Thymus (tissue), 11 donors: ENCODE data around the gene PRTG. TPM values are rescaled to one million over a fixed set of nuclear protein-coding genes. Genes with fewer than 3 reads are reported as not detected.
A peak's percentile ranks its signal among the peaks of the same experiment; 100 is the strongest.

Experiments used
- DNase-seq, 9 donors: peaks; one replicate each; pipeline ENCODE4 v3.0.0-alpha.2; 2013; ENCODE audit warnings: low spot score in 9 of 9, low read depth in 6 of 9, missing footprints in 1 of 9
- H3K27ac ChIP-seq, 2 donors: one replicate each; pipeline ENCODE4 v1.5.1; 2013; ENCODE audit warnings: control low read depth in 1 of 2, low read depth in 1 of 2, low read length in 1 of 2, mild to moderate bottlenecking in 1 of 2, moderate library complexity in 1 of 2
- H3K27me3 ChIP-seq, 2 donors: one replicate each; pipeline ENCODE4 v1.5.1; 2013; ENCODE audit warnings: low read length in 1 of 2; ENCODE audit not compliant: control insufficient read depth in 2 of 2, insufficient read depth in 1 of 2
- H3K36me3 ChIP-seq, 2 donors: one replicate each; pipeline ENCODE4 v1.5.1; 2013; ENCODE audit warnings: low read length in 1 of 2, mild to moderate bottlenecking in 1 of 2, moderate library complexity in 1 of 2; ENCODE audit not compliant: control insufficient read depth in 2 of 2, insufficient read depth in 2 of 2
- H3K4me1 ChIP-seq, 2 donors: one replicate each; pipeline ENCODE4 v1.5.1; 2013; ENCODE audit warnings: low read length in 2 of 2; ENCODE audit not compliant: control insufficient read depth in 2 of 2, insufficient read depth in 2 of 2
- H3K4me3 ChIP-seq, 2 donors: one replicate each; pipeline ENCODE4 v1.5.1; 2013; ENCODE audit warnings: low read length in 2 of 2, control low read depth in 1 of 2, mild to moderate bottlenecking in 1 of 2
- H3K9me3 ChIP-seq, 2 donors: one replicate each; pipeline ENCODE4 v1.5.1; 2013; ENCODE audit warnings: low read length in 1 of 2, mild to moderate bottlenecking in 1 of 2; ENCODE audit not compliant: control insufficient read depth in 2 of 2, insufficient read depth in 1 of 2
- WGBS: extraction: QIAGEN DNeasy Blood & Tissue Kit; methylation state at CpG from one replicate; pipeline ENCODE4 v1.1.7; 2013; 5-methylcytosine and 5-hydroxymethylcytosine counted together
- polyA plus RNA-seq: library from polyadenylated mRNA; stranded (reverse); fragments of 200-250 nt; gene quantifications from one replicate; pipeline ENCODE4 v1.2.3, GENCODE V29; 2013
- total RNA-seq: library from RNA; stranded (reverse); fragments of 120-200 nt; gene quantifications from one replicate; pipeline ENCODE4 v1.2.4, GENCODE V29; 2013
- donor health status: healthy.

Gene PRTG
- total and polyA plus RNA-seq, 2 donors, result 0.16 to 0.99 TPM

DNA sequence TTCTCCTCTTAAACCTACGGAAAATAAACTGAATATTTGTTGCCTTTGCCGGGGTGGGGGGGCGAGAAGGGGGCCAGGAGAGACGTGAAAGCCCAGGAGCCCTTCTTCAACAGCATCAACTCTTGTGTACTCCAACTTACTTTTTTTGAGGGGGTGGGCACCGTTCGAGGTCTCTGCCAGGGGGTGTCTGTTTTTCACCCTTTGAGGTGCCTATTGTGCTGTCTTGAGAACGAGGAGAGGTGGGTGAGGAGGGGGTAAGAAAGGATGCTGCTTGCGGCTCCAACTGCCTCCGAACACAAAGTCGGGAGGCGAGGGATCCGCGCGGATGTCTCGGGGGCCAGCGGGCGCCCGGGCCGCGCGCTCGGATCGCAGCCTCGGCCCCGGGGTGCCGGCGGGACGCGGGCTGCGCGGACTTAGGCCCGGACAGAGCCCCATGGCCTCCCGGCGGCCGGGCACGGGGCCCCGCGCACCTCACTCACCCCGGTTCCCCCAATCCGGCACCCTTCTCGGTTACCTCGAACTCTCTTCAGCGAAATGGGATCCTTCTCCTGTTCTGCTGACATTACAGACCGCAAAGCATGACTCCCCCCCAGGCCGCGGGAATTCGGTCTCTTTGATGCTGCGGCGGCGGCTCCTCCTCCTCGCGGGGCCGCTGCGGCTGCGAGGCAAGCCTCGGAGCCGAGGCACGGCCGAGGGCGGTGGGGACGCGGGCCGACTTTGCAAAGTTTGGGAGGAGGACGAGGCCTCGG, 155.5 kb downstream of the PRTG start:
- peak in 4 of 9 donors; percentile 11 to 31 (median 12) for DNase-seq
- WGBS, result 6% methylated on average over 65 of the region's 65 CpGs
- peak overlapping the region; percentile 26 to 54 for H3K4me3 ChIP-seq
- peaks cover 0 to 3% of the 10 kb centered on the region in 2 donors for H3K9me3 ChIP-seq
- H3K36me3 ChIP-seq, result no peaks in the 10 kb centered on the region
- H3K27me3 ChIP-seq, result peaks cover 34 to 55% of the 10 kb centered on the region in 2 donors
- H3K27ac ChIP-seq, result no peak overlapping the region
- peaks cover 0 to 5% of the 10 kb centered on the region in 2 donors for H3K4me1 ChIP-seq

DNA sequence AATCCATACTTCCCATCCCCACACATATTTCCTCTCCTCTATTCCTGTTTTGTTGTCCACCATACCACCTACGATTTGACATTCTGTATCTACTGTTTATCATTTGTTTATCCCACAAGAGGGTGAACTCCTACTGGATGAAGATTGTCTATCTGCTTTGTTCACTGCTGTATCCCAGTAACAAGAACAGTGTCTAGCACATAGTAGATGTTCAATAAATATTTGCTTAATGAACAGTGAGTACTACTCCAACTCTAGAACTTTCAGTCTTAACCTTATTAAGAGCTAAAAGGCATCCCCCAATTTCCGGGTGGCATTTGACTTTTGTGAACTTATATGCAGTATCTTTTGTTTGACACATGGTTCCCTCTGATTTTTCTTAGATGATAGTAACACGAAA, 156.1 kb downstream of the PRTG start:
- H3K4me1 ChIP-seq, result peaks cover 0 to 5% of the 10 kb centered on the region in 2 donors
- no peak overlapping the region for H3K4me3 ChIP-seq
- DNase-seq, result no peak
- H3K9me3 ChIP-seq, result peaks cover 0 to 3% of the 10 kb centered on the region in 2 donors
- 92% methylated on average over 3 of the region's 3 CpGs for WGBS
- H3K27ac ChIP-seq, result no peak overlapping the region
- no peaks in the 10 kb centered on the region for H3K36me3 ChIP-seq
- peaks cover 31 to 55% of the 10 kb centered on the region in 2 donors for H3K27me3 ChIP-seq

DNA sequence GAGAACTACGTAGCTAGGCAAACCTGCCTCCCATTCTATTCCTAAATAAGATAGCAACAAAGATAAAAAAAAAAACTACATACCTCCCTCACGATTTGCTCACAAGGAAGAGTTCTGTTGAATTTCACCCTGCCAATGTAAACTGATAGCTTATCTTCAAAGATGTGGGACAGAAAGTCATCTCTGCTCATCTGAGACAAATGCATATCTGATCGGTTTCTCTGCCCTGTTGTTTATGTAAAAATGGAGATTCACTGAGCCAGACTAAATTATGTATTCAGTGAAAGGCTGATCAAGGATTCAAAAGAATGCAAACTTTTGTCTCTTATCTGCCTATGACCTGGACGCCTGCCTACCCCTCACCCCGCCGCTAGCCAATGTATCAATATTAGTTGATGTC, 166.0 kb downstream of the PRTG start:
- H3K27me3 ChIP-seq, result no peaks in the 10 kb centered on the region
- H3K27ac ChIP-seq, result no peak overlapping the region
- H3K4me1 ChIP-seq, result no peaks in the 10 kb centered on the region
- no peaks in the 10 kb centered on the region for H3K9me3 ChIP-seq
- no peaks in the 10 kb centered on the region for H3K36me3 ChIP-seq
- no peak overlapping the region for H3K4me3 ChIP-seq
- 95% methylated on average over 6 of the region's 6 CpGs for WGBS
- no peak for DNase-seq

DNA sequence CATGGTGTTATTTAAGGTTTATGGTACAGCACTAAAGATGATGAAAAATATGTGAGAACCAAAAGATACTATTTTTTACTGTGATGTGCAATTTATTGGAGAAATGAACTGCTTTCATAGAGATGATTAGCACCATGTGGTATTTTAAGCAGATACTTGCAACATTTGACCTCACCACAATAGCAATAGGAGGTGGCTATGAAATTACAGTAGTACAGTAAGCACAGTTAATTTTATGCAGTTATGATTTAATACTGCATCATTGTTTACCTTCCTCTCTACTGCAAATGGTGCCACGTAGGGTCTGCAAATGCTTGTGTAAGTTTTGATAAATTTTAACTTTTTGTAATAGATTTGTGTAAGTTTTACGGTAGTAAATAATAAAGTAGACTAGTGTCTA, 168.9 kb downstream of the PRTG start:
- Histone ChIP-seq H3K4me1 (no peaks in the 10 kb centered on the region), H3K9me3 (no peaks in the 10 kb centered on the region), H3K4me3 (no peak overlapping the region), H3K36me3 (no peaks in the 10 kb centered on the region), H3K27me3 (no peaks in the 10 kb centered on the region), H3K27ac (no peak overlapping the region)
- no peak for DNase-seq
- WGBS, result 97% methylated on average over 2 of the region's 2 CpGs

DNA sequence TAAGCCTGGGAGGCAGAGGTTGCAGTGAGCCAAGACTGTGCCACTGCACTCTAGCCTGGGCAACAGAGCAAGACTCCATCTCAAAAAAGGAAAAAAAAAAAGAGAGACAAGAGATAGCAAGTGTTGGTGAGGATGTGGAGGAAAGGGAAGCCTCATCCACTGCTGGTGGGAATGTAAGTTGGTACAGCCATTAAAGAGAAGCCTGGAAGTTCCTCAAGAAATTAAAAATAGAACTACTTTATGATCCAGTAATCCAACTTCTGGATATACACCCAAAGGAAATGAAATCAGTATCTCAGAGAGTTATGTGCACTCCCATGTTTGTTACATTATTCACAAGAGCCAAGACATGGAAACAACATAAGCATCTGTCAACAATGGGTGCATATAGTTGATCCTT, 169.7 kb downstream of the PRTG start:
- no peak overlapping the region for H3K4me3 ChIP-seq
- no peaks in the 10 kb centered on the region for H3K9me3 ChIP-seq
- H3K27me3 ChIP-seq, result no peaks in the 10 kb centered on the region
- no peaks in the 10 kb centered on the region for H3K4me1 ChIP-seq
- no peak for DNase-seq
- no peak overlapping the region for H3K27ac ChIP-seq
- no peaks in the 10 kb centered on the region for H3K36me3 ChIP-seq

DNA sequence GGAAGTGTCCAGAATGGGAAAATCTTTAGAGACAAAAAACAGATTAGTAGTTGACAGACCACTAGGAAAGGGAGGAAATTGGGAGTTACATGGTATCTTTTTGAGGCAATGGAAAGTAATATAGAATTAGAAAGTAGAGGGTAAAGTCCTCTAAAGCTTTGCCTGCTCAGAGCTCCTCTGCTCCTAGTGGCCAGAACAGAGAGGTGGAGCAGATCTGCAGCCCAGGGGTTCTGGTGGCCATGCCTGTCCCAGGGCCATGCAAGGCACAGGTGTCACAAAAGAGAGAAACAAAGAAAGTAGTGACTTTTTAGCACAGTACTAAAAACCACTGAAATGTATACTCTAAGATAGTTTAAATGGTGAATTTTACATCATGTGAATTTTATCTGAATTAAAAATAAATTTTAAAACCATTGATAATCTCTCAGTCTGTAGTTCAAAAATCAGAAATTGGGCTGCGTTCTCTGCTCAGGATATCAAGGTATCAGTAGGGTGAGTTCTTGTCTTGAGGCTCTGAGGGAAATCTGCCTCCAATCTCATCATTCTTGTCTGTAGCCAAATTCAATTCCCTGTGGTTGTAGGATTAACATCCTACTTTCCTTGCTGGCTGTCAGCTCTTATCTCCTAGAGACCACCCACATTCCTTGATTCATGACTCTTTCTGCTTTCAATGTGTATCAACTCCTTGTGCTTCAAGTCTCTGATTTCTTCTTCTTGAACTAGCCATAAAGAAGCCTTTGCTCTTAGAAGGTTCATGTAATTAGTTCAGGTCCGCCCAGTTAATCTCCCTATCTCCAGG, 178.4 kb downstream of the PRTG start:
- Histone ChIP-seq H3K4me3 (no peak overlapping the region), H3K27me3 (no peaks in the 10 kb centered on the region), H3K9me3 (no peaks in the 10 kb centered on the region), H3K36me3 (no peaks in the 10 kb centered on the region), H3K4me1 (no peaks in the 10 kb centered on the region), H3K27ac (no peak overlapping the region)
- over 99% methylated on average over 2 of the region's 2 CpGs for WGBS
- no peak for DNase-seq

DNA sequence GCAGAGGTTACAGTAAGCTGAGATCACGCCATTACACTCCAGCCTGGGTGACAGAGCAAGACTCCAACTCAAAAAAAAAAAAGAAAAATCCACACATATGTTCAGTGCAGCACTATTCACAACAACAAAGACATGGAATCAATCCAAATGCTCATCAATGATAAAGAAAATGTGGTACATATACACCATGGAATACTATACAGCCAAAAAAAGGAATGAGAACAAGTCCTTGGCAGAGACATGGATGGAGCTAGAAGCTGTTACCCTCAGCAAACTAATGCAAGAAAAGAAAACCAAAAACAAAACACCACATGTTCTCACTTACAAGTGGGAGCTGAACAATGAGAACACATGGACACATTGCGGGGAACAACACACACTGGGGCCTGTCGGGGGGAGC, 180.4 kb downstream of the PRTG start:
- Histone ChIP-seq H3K36me3 (no peaks in the 10 kb centered on the region), H3K4me3 (no peak overlapping the region), H3K4me1 (no peaks in the 10 kb centered on the region), H3K27ac (no peak overlapping the region), H3K27me3 (no peaks in the 10 kb centered on the region), H3K9me3 (no peaks in the 10 kb centered on the region)
- no peak for DNase-seq
- whole genome bisulfite sequencing, result 85% methylated on average over 3 of the region's 3 CpGs

Other genes with a start within 250 kb of the PRTG start
- 1.2 TPM for gene DNAAF4, start 234.9 kb downstream of the PRTG start, total RNA-seq
- 2.5 TPM for gene DNAAF4, start 234.9 kb downstream of the PRTG start, polyA plus RNA-seq
- gene PYGO1, start 154.8 kb downstream of the PRTG start, total RNA-seq, result 0.71 TPM
- gene PYGO1, start 154.8 kb downstream of the PRTG start, polyA plus RNA-seq, result 0.62 TPM